Measurements from ENCODE around the gene SCN1A.

DNA sequence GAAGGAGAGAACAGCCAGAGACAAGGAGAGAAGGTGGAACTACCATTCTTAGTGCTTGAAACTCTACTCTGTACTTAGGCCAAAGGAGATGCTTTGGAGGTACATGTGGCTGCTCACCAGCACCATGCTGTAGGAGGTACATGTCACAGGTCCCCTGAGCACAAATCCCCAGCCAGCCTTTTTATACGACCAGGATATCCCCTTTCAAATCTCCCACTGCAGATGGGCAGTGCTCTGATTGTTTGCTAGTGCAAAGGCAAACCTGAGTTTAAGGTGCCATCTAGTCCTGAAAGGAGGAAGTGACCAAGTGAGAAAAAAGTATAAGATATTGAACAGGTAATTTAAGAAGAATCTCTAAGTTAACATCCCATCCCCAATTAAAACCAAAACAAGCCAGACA, 157.2 kb downstream of the SCN1A start:
- TF ChIP-seq EZH2 (IDR thresholded peaks at IDR 0.05; ENCODE audit: insufficient read depth, poor library complexity, severe bottlenecking) (no peak), EZH2phosphoT487 (IDR thresholded peaks at IDR 0.05; ENCODE audit: insufficient read depth, low read depth) (no peak)
